ENCODE measurements around the gene PI4K2A.
"Not testable (repeated sequence)": the region's sequence is repeated elsewhere in the genome, so short reads cannot be mapped to it uniquely, and the experiment has no call there.

Gene PI4K2A

GRCh38 chr10:97632949-97633884 is 7.3 kb upstream of the PI4K2A start, which contains the start of gene MORN4:
MORN4 (minus strand) TSS chr10:97633500; CDS start chr10:97619653, 13,847 bp downstream.
- peak; percentile 92 for DNase-seq (ENCODE audit: low spot score)

GRCh38 chr10:97633921-97634320 is 6.5 kb upstream of the PI4K2A start:
- DNase-seq (ENCODE audit: low spot score): no peak

GRCh38 chr10:97635577-97635976 is 4.9 kb upstream of the PI4K2A start:
- no peak for DNase-seq (ENCODE audit: low spot score)

GRCh38 chr10:97639090-97639489 is 1.4 kb upstream of the PI4K2A start:
- not testable (repeated sequence) for DNase-seq (ENCODE audit: low spot score)

GRCh38 chr10:97640868-97641811 is 669 bp downstream of the PI4K2A start:
- DNase-seq (ENCODE audit: low spot score): no peak

- DNase-seq (ENCODE audit: low spot score): not testable (repeated sequence)
These were observed 2.1 kb downstream of the PI4K2A start for GRCh38 chr10:97642471-97643159.

- no peak for DNase-seq (ENCODE audit: low spot score)
These were observed 3.0 kb downstream of the PI4K2A start for GRCh38 chr10:97643441-97643985.

- DNase-seq (ENCODE audit: low spot score): no peak
These were observed 4.5 kb downstream of the PI4K2A start for GRCh38 chr10:97644936-97645335.

GRCh38 chr10:97647556-97647955 is 7.1 kb downstream of the PI4K2A start:
- DNase-seq (ENCODE audit: low spot score): no peak

- peak; percentile 45 for DNase-seq (ENCODE audit: low spot score)
These were observed 8.3 kb downstream of the PI4K2A start for GRCh38 chr10:97648562-97649404.

- not testable (repeated sequence) for DNase-seq (ENCODE audit: low spot score)
These were observed 8.9 kb downstream of the PI4K2A start for GRCh38 chr10:97649405-97649750.

- no peak for DNase-seq (ENCODE audit: low spot score)
These were observed 10.3 kb downstream of the PI4K2A start for GRCh38 chr10:97650726-97651125.

GRCh38 chr10:97651773-97652172 is 11.3 kb downstream of the PI4K2A start:
- DNase-seq (ENCODE audit: low spot score): no peak

- no peak for DNase-seq (ENCODE audit: low spot score)
These were observed 16.3 kb downstream of the PI4K2A start for GRCh38 chr10:97656777-97657176.

- DNase-seq (ENCODE audit: low spot score): no peak
These were observed 19.1 kb downstream of the PI4K2A start for GRCh38 chr10:97659589-97659988.

- DNase-seq (ENCODE audit: low spot score): no peak
These were observed 23.9 kb downstream of the PI4K2A start for GRCh38 chr10:97664282-97664850.

- DNase-seq (ENCODE audit: low spot score): no peak
These were observed 26.5 kb downstream of the PI4K2A start for GRCh38 chr10:97666992-97667391.

GRCh38 chr10:97667463-97667862 is 27.0 kb downstream of the PI4K2A start:
- DNase-seq (ENCODE audit: low spot score): no peak

- no peak for DNase-seq (ENCODE audit: low spot score)
These were observed 29.1 kb downstream of the PI4K2A start for GRCh38 chr10:97669571-97669970.

- no peak for DNase-seq (ENCODE audit: low spot score)
These were observed 33.5 kb downstream of the PI4K2A start for GRCh38 chr10:97673736-97674525.

Measured in CD4-positive, alpha-beta T cell treated with Interleukin-6 at 100 ng/mL for 8 hours (primary cell).